Stomach (tissue), 4 donors: ENCODE measurements around the gene CASTOR1.

Source experiments
- EP300 ChIP-seq: sonication (generic); formaldehyde crosslinking; IDR thresholded peaks from one replicate; pipeline ENCODE4 v1.6.1; 2017; ENCODE audit warnings: antibody characterized with exemption
- POLR2A ChIP-seq, 4 donors: fragments of 450-650 bp; IDR thresholded peaks; one replicate each; pipeline ENCODE4 v1.6.1; 2016; ENCODE audit warnings: antibody characterized with exemption in 4 of 4, control low read depth in 2 of 4, mild to moderate bottlenecking in 1 of 4, moderate library complexity in 1 of 4
- POLR2AphosphoS5 ChIP-seq, 3 donors: sonication (generic); formaldehyde crosslinking; IDR thresholded peaks; one replicate each; pipeline ENCODE4 v1.6.1; 2016; ENCODE audit warnings: antibody characterized with exemption in 3 of 3
- TF ChIP-seq, protein P1 (sequence below), 7 experiments: fragments of 450-650 bp in 4 of 7; fragments of 200-600 bp in 3 of 7; sonication (generic) in 3 of 7; IDR thresholded peaks; one replicate each; pipeline ENCODE4 v1.5.1; 2016 to 2019; ENCODE audit warnings: antibody characterized with exemption in 7 of 7, control low read depth in 2 of 7, mild to moderate bottlenecking in 1 of 7

DNA sequence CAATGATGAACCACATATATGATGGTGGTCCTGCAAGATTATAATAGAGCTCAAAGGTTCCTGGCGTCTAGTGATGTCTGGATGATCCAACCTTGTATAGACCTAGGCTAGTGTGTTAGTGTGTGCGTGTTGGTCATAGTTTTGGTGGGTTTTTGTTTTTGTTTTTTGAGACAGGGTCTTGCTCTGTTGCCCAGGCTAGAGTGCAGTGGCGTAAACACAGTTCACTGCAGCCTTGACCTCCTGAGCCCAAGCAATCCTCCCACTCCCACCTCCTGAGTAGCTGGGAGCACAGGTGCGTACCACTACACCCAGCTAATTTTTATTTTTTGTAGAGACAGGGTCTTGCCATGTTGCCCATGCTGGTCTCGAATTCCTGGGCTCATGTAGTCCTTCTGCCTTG lies 9.4 kb downstream of the CASTOR1 start:
- TF ChIP-seq POLR2A (IDR thresholded peaks at IDR 0.05) = no peak
- TF ChIP-seq, protein P1, sequence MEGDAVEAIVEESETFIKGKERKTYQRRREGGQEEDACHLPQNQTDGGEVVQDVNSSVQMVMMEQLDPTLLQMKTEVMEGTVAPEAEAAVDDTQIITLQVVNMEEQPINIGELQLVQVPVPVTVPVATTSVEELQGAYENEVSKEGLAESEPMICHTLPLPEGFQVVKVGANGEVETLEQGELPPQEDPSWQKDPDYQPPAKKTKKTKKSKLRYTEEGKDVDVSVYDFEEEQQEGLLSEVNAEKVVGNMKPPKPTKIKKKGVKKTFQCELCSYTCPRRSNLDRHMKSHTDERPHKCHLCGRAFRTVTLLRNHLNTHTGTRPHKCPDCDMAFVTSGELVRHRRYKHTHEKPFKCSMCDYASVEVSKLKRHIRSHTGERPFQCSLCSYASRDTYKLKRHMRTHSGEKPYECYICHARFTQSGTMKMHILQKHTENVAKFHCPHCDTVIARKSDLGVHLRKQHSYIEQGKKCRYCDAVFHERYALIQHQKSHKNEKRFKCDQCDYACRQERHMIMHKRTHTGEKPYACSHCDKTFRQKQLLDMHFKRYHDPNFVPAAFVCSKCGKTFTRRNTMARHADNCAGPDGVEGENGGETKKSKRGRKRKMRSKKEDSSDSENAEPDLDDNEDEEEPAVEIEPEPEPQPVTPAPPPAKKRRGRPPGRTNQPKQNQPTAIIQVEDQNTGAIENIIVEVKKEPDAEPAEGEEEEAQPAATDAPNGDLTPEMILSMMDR (IDR thresholded peaks at IDR 0.05) = no peak
- TF ChIP-seq EP300 = no peak
- no peak for TF ChIP-seq POLR2AphosphoS5 (IDR thresholded peaks at IDR 0.05)
